ENCODE results near the gene STRADB. TPM values are rescaled to one million over a fixed set of nuclear protein-coding genes. Genes with fewer than 3 reads are reported as not detected.
"Not testable (repeated sequence)": the region's sequence is repeated elsewhere in the genome, so short reads cannot be mapped to it uniquely, and the experiment has no call there.

Gene STRADB
- total and polyA plus RNA-seq, 9 donors, result 32.8 to 60.5 (median 39.8) TPM

GRCh38 chr2:201465524-201465971, 14.0 kb downstream of the STRADB start:
- WGBS (ENCODE audit: insufficient coverage), result no CpG with 5 or more reads among the region's 2 CpGs
- no peaks in the 10 kb centered on the region for H3K9me3 ChIP-seq (replicated peaks; ENCODE audit: control insufficient read depth, low read depth, low read length)
- H3K4me1 ChIP-seq (ENCODE audit: control insufficient read depth, insufficient read depth, low read length), result peaks cover 20% of the 10 kb centered on the region
- H3K27ac ChIP-seq (ENCODE audit: low read length), result peak overlapping the region; percentile 94
- H3K27me3 ChIP-seq (ENCODE audit: control insufficient read depth, insufficient read depth, low read length), result no peaks in the 10 kb centered on the region
- no peak overlapping the region for H3K4me3 ChIP-seq (ENCODE audit: low read length)
- DNase-seq, result peak; percentile 38
- peaks cover 24% of the 10 kb centered on the region for H3K36me3 ChIP-seq (ENCODE audit: control insufficient read depth, insufficient read depth, low read length)

DNA sequence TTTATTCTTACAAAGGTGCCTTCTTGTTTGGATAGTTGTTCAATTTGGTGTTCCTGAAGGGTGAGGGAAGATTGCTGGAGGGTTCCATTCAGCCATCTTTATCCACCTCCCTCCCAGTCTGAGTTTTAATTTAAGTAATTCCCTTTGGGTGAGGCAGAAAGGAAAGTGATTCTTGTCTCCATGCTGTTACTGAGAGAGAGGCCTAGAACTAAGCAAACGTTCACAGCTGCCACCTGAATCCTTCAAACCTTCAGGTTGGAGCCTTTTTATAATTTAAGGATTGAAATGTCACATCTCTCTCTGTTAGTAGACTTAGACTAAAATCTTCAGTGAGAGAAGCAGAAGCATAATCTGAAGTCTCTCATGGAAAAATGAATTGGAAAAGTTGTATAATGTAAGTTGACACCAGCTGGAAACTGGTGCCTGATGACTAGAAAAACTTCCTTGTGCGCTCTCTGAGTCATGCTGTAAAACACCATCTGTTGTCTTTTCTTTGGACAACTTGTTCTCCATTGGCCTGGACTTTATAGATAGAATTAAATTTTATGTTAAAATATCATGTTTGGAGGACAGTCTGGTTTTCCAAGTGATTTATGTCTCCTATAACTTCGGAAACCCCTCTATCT, 14.6 kb downstream of the STRADB start:
- Histone ChIP-seq H3K36me3 (ENCODE audit: control insufficient read depth, insufficient read depth, low read length) (peaks cover 28% of the 10 kb centered on the region), H3K4me3 (ENCODE audit: low read length) (no peak overlapping the region), H3K4me1 (ENCODE audit: control insufficient read depth, insufficient read depth, low read length) (peaks cover 20% of the 10 kb centered on the region), H3K9me3 (replicated peaks; ENCODE audit: control insufficient read depth, low read depth, low read length) (no peaks in the 10 kb centered on the region), H3K27ac (ENCODE audit: low read length) (peak overlapping the region; percentile 94), H3K27me3 (ENCODE audit: control insufficient read depth, insufficient read depth, low read length) (no peaks in the 10 kb centered on the region)
- no CpG with 5 or more reads among the region's 3 CpGs for WGBS (ENCODE audit: insufficient coverage)
- peak; percentile 96 for DNase-seq

- H3K27me3 ChIP-seq (ENCODE audit: control insufficient read depth, insufficient read depth, low read length), result no peaks in the 10 kb centered on the region
- no peak for DNase-seq
- no peak overlapping the region for H3K4me3 ChIP-seq (ENCODE audit: low read length)
- no peak overlapping the region for H3K27ac ChIP-seq (ENCODE audit: low read length)
- H3K9me3 ChIP-seq (replicated peaks; ENCODE audit: control insufficient read depth, low read depth, low read length), result no peaks in the 10 kb centered on the region
- peaks cover 35% of the 10 kb centered on the region for H3K36me3 ChIP-seq (ENCODE audit: control insufficient read depth, insufficient read depth, low read length)
- H3K4me1 ChIP-seq (ENCODE audit: control insufficient read depth, insufficient read depth, low read length), result peaks cover 20% of the 10 kb centered on the region
Observed at GRCh38 chr2:201467666-201468065, 16.1 kb downstream of the STRADB start.

DNA sequence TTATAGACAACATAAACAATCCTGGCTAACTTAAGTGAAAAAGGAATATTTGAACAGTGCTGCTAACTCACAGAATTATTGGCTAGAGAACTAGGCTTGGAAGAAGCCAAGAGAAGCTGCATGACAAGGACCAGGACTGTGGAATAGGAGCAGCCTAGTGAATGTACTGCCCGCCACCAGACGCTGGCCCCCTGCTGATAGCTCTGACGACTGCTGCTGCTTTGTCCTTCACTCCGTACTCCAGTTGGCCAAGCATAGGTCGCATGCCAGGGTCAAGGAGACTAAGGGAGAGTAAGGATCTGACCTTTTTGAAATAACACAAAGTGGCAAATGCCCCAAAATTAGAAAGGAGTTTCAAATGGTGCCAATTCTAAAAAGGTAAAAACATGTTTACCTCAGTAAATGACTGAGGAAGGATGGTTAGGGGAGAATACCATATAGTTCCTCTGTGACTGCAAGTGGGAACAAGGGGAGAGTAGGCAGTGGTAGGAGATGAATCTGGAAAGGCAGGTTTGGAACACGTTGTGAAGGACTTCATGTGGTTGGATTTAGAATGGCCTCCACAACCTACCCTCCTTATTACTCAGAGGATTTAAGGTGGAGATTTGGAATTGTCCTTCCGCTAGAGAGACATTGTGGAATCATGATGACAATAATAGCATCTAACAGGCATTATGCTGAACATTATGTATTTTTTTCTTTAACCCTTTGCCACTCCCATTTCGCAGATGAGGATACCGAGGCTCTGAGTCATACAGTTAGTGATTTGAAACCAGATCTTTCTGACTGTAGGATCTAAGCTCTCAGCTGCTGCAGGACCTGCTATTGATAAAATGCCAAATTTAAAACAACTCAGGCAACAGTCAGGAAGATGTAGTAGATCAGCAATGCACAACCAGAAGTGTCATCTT, 19.5 kb downstream of the STRADB start:
- H3K4me3 ChIP-seq (ENCODE audit: low read length), result no peak overlapping the region
- H3K4me1 ChIP-seq (ENCODE audit: control insufficient read depth, insufficient read depth, low read length), result peaks cover 3% of the 10 kb centered on the region
- 84% methylated on average over 5 of the region's 9 CpGs for WGBS (ENCODE audit: insufficient coverage)
- H3K9me3 ChIP-seq (replicated peaks; ENCODE audit: control insufficient read depth, low read depth, low read length), result no peaks in the 10 kb centered on the region
- no peak for DNase-seq
- peaks cover 32% of the 10 kb centered on the region for H3K36me3 ChIP-seq (ENCODE audit: control insufficient read depth, insufficient read depth, low read length)
- no peak overlapping the region for H3K27ac ChIP-seq (ENCODE audit: low read length)
- H3K27me3 ChIP-seq (ENCODE audit: control insufficient read depth, insufficient read depth, low read length), result no peaks in the 10 kb centered on the region

- H3K9me3 ChIP-seq (replicated peaks; ENCODE audit: control insufficient read depth, low read depth, low read length), result no peaks in the 10 kb centered on the region
- DNase-seq, result peak; percentile 46
- H3K27me3 ChIP-seq (ENCODE audit: control insufficient read depth, insufficient read depth, low read length), result no peaks in the 10 kb centered on the region
- WGBS (ENCODE audit: insufficient coverage), result no CpG with 5 or more reads among the region's 3 CpGs
- no peak overlapping the region for H3K27ac ChIP-seq (ENCODE audit: low read length)
- no peaks in the 10 kb centered on the region for H3K4me1 ChIP-seq (ENCODE audit: control insufficient read depth, insufficient read depth, low read length)
- H3K36me3 ChIP-seq (ENCODE audit: control insufficient read depth, insufficient read depth, low read length), result peaks cover 32% of the 10 kb centered on the region
- H3K4me3 ChIP-seq (ENCODE audit: low read length), result no peak overlapping the region
Observed at GRCh38 chr2:201471732-201472393, 20.3 kb downstream of the STRADB start.

DNA sequence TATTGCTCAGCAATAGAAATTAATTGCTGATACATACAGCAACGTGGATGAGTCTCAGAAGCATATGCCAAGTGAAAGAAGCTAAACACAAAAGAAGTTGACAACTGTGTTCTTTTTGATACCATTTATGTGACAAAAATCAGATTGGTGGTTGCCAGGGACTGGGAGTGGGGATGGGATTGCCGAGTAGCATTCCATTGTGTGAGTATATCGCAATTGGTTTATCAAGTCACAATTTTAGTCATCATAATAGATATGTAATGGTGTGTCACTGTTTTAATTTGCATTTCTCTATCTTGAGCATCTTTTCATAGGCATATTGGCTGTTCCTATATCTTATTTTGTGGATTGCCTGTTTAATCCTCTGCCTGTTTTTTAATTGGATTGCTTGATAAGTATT, 20.9 kb downstream of the STRADB start:
- H3K4me3 ChIP-seq (ENCODE audit: low read length), result no peak overlapping the region
- H3K36me3 ChIP-seq (ENCODE audit: control insufficient read depth, insufficient read depth, low read length), result peaks cover 30% of the 10 kb centered on the region
- H3K27me3 ChIP-seq (ENCODE audit: control insufficient read depth, insufficient read depth, low read length), result no peaks in the 10 kb centered on the region
- H3K4me1 ChIP-seq (ENCODE audit: control insufficient read depth, insufficient read depth, low read length), result no peaks in the 10 kb centered on the region
- H3K27ac ChIP-seq (ENCODE audit: low read length), result no peak overlapping the region
- WGBS (ENCODE audit: insufficient coverage), result 29% methylated on average over 1 of the region's 3 CpGs
- H3K9me3 ChIP-seq (replicated peaks; ENCODE audit: control insufficient read depth, low read depth, low read length), result no peaks in the 10 kb centered on the region
- no peak for DNase-seq

- 100% methylated on average over 2 of the region's 4 CpGs for WGBS (ENCODE audit: insufficient coverage)
- Histone ChIP-seq H3K27me3 (ENCODE audit: control insufficient read depth, insufficient read depth, low read length) (no peaks in the 10 kb centered on the region), H3K4me1 (ENCODE audit: control insufficient read depth, insufficient read depth, low read length) (no peaks in the 10 kb centered on the region), H3K9me3 (replicated peaks; ENCODE audit: control insufficient read depth, low read depth, low read length) (no peaks in the 10 kb centered on the region), H3K27ac (ENCODE audit: low read length) (no peak overlapping the region), H3K4me3 (ENCODE audit: low read length) (no peak overlapping the region), H3K36me3 (ENCODE audit: control insufficient read depth, insufficient read depth, low read length) (peaks cover 13% of the 10 kb centered on the region)
- no peak for DNase-seq
Observed at GRCh38 chr2:201482543-201482942, 31.0 kb downstream of the STRADB start.

DNA sequence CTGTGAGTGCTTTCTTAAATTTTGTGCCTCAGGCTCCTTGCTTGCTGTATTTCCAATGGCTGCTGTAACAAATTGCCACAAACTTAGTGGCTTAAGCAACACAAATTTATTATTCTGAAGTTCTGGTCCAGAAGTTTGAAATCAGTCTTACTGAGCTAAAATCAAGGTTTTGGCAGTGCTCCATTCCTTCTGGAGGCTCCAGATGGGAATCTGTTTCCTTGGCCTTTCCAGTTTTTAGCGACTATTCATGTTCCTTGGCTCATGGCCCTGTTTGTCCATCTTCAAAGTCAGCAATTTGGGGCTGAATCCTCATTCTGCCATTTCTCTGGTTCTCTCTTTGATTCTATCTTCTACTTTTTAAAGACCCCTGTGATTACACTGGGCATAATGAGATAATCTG, 31.8 kb downstream of the STRADB start:
- Histone ChIP-seq H3K4me3 (ENCODE audit: low read length) (no peak overlapping the region), H3K4me1 (ENCODE audit: control insufficient read depth, insufficient read depth, low read length) (no peaks in the 10 kb centered on the region), H3K9me3 (replicated peaks; ENCODE audit: control insufficient read depth, low read depth, low read length) (no peaks in the 10 kb centered on the region), H3K27ac (ENCODE audit: low read length) (no peak overlapping the region), H3K36me3 (ENCODE audit: control insufficient read depth, insufficient read depth, low read length) (peaks cover 11% of the 10 kb centered on the region), H3K27me3 (ENCODE audit: control insufficient read depth, insufficient read depth, low read length) (no peaks in the 10 kb centered on the region)
- 23% methylated on average over 1 of the region's 1 CpG for WGBS (ENCODE audit: insufficient coverage)
- peak; percentile 75 for DNase-seq

DNA sequence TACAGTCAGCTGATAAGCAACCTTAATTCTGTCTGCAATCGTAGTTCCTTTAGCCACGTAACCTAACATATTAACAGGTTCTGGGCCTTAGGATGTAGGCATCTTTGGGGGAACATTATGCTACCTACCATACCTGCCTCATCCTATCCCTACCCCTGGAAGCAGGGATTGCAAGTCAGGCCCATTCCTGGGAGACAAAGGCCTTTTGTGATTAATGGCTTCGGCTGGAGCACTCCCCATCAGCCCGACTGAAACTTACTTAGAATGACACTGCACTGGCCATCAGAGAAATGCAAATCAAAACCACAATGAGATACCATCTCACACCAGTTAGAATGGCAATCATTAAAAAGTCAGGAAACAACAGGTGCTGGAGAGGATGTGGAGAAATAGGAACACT, 32.2 kb downstream of the STRADB start:
- WGBS (ENCODE audit: insufficient coverage), result no CpG with 5 or more reads among the region's 4 CpGs
- H3K36me3 ChIP-seq (ENCODE audit: control insufficient read depth, insufficient read depth, low read length), result peaks cover 11% of the 10 kb centered on the region
- H3K4me1 ChIP-seq (ENCODE audit: control insufficient read depth, insufficient read depth, low read length); H3K4me3 ChIP-seq (ENCODE audit: low read length); H3K9me3 ChIP-seq (replicated peaks; ENCODE audit: control insufficient read depth, low read depth, low read length); H3K27me3 ChIP-seq (ENCODE audit: control insufficient read depth, insufficient read depth, low read length); H3K27ac ChIP-seq (ENCODE audit: low read length); DNase-seq: not testable (repeated sequence)

DNA sequence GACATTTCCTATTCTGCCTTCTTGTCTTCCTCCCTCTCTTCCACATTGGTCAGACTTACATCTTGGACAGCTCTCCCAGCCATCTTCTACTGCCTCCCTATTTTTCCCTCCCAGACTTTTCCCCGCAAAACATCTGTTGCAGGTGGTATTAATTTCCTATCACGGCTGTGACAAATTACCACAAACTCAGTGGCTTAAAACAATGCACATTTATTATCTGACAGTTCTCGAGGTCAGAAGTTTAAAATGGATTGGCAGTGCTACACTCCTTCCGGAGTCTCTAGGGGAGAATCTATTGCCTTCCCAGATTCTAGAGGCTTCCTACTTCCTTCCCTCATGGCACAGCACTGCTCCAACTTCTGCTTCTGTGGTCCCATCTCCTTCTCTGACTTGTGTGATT, 33.3 kb downstream of the STRADB start:
- Histone ChIP-seq H3K27ac (ENCODE audit: low read length) (no peak overlapping the region), H3K9me3 (replicated peaks; ENCODE audit: control insufficient read depth, low read depth, low read length) (no peaks in the 10 kb centered on the region), H3K36me3 (ENCODE audit: control insufficient read depth, insufficient read depth, low read length) (peaks cover 11% of the 10 kb centered on the region), H3K4me3 (ENCODE audit: low read length) (no peak overlapping the region), H3K27me3 (ENCODE audit: control insufficient read depth, insufficient read depth, low read length) (no peaks in the 10 kb centered on the region), H3K4me1 (ENCODE audit: control insufficient read depth, insufficient read depth, low read length) (no peaks in the 10 kb centered on the region)
- DNase-seq, result peak; percentile 77
- no CpG with 5 or more reads among the region's 4 CpGs for WGBS (ENCODE audit: insufficient coverage)
